ENCODE measurements around the gene EIF5A2.
A peak's percentile ranks its signal among the peaks of the same experiment; 100 is the strongest.

The EIF5A2 gene

DNA sequence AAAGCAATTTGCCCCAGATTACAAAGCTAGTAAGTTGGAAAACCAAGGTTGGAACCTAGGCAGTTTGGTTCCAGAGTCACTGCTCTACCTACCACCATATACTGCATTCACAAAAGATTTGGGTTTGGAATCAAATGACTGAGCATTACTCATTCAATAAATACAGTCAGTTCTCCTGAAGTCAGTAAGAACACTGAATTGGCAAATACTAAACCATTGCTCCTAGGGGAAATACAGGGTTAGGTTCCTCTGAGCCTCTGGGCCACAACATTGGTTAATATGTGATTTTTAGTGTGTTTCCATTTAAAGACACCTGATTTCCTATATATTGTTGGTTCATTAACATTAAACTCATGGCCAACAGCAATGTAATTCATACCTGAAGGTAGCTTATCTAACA, 2.1 kb upstream of the EIF5A2 start:
- H3K4me3 ChIP-seq (ENCODE audit: control insufficient read depth, low read depth, low read length): no peak overlapping the region
- TF ChIP-seq, protein P1, sequence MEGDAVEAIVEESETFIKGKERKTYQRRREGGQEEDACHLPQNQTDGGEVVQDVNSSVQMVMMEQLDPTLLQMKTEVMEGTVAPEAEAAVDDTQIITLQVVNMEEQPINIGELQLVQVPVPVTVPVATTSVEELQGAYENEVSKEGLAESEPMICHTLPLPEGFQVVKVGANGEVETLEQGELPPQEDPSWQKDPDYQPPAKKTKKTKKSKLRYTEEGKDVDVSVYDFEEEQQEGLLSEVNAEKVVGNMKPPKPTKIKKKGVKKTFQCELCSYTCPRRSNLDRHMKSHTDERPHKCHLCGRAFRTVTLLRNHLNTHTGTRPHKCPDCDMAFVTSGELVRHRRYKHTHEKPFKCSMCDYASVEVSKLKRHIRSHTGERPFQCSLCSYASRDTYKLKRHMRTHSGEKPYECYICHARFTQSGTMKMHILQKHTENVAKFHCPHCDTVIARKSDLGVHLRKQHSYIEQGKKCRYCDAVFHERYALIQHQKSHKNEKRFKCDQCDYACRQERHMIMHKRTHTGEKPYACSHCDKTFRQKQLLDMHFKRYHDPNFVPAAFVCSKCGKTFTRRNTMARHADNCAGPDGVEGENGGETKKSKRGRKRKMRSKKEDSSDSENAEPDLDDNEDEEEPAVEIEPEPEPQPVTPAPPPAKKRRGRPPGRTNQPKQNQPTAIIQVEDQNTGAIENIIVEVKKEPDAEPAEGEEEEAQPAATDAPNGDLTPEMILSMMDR (conservative IDR thresholded peaks at IDR 0.05; ENCODE audit: control insufficient read depth, insufficient read depth, low read depth, low read length): no peak
- DNase-seq (ENCODE audit: low read depth): peak; percentile 34

DNA sequence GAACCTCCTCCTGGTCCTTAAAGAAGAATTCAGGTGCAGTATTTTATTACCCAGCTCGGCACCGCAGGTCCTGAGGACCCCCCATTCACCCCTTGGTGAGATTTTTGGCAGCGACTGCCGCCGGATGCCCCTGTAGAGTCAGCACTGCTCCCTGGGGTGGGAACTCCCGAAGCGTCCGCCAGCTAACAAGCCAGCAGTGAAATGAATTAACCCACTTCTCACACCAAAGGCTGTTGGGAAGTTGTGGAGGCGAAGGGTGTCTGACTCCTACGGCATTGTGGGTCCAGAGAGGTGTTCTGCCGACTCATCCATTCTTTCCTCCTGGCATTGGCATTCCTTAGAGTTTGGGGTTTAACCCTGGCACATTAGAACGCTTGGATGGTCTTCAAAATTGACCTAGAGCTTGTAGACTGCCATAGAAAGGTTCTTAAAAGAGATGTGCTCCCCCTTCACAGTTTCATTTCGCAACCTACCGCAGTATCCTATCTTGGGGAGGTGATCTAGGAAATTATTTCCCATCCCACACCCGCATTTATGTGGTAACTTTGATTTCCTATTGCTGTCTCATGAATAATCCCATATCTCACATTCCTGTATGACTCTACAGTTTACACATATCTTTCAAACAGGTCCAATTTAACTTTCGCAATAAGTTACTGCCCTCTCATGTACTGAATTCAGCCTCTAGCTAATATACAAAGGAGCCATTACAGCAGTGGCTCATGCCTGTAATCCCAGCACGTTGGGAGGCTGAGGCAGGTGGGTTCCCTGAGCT, 879 bp upstream of the EIF5A2 start:
- TF ChIP-seq, protein P1 (conservative IDR thresholded peaks at IDR 0.05; ENCODE audit: control insufficient read depth, insufficient read depth, low read depth, low read length): no peak
- DNase-seq (ENCODE audit: low read depth): peak; percentile 93
- no peak overlapping the region for H3K4me3 ChIP-seq (ENCODE audit: control insufficient read depth, low read depth, low read length)

DNA sequence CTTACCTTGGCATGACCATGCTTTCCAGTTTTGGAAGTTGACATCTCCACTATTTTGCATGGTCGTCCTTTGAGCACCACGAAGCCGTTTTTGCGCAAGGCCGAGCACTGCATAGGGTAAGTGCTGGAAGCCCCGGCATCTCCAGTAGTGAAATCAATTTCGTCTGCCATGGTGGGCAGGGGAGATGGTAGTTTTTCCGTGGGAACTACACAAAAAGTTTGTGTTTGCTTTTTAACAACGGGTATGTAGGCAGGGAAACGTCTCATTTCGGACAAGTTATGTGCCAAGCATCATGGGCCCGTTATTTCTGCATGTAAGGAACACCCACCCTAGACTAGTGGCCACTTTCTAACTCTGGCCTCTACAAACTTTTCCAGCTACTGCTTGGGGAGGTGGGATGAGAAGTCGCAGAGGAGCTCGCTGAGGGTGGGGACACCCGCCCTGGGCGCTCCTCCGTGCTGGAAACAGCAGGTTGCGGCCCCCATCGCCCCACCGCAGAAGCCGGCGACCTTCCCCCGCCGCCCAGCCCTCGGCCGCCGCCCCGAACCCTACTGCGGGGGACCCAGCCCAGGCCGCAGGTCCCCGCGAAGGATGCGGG, 701 bp downstream of the EIF5A2 start:
- TF ChIP-seq, protein P1 (conservative IDR thresholded peaks at IDR 0.05; ENCODE audit: control insufficient read depth, insufficient read depth, low read depth, low read length): no peak
- peak overlapping the region; percentile 73 for H3K4me3 ChIP-seq (ENCODE audit: control insufficient read depth, low read depth, low read length)
- DNase-seq (ENCODE audit: low read depth): peak; percentile 8

DNA sequence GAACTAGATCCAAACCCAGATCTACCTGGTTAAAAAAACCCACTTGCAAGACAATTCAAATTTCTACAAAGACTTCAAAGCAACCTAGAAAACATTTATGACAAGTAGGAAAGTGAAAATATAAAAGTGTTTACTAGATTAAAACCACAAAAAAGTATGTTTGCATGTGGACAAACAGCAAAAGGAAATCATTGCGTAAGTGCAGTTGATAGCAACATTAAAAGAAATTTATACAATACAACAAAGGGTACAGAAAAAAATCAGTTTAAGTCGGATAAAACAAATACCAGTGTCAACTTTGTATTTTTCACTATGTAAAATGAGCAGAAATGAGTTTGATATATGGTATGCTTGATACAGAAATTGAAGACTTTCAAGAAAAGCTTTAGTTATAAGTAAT, 2.6 kb downstream of the EIF5A2 start:
- DNase-seq (ENCODE audit: low read depth): no peak
- TF ChIP-seq, protein P1 (conservative IDR thresholded peaks at IDR 0.05; ENCODE audit: control insufficient read depth, insufficient read depth, low read depth, low read length): no peak

DNA sequence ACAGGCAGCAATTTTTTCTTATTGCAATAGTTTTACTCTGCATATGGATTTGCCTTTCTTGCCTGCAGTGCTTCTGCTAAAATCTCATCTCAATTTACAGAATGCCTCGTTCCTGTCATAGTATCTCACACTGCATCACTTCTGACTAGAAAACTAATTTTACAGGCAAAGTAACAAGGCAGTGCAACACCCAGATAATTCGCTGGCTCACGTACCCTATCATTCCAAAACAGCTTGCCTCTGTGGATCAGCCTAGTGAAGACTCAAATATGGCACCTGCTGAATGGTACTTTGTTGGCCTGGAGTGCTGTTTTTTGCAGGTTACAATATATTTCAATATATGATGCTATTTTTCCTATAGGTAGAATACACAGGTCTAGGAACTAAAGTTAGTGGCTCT, 5.3 kb downstream of the EIF5A2 start:
- TF ChIP-seq, protein P1 (conservative IDR thresholded peaks at IDR 0.05; ENCODE audit: control insufficient read depth, insufficient read depth, low read depth, low read length): no peak

More for the DNA sequence above, 2.6 kb downstream of the EIF5A2 start:
- no peak overlapping the region for H3K4me3 ChIP-seq (ENCODE audit: control insufficient read depth, low read depth, low read length)

DNA sequence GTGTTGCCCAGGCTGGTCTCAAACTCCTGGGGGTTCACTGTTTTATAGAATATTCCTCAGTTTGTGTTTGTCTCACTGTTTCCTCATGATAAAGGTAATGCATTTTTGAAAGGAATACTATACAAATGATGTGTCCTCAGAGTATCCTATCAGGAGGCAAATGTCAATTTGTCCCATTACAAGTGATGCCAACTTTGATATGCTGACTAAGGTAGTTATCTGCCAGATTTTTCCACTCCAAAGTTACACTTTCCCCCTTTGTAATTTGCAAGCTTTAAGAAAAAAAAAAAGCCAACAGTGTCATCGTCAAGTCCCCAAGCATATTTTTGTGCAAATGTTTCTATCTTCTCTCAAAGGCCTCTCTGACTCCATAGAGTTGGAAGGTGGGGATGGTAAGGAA, 9.0 kb downstream of the EIF5A2 start:
- no peak overlapping the region for H3K4me3 ChIP-seq (ENCODE audit: control insufficient read depth, low read depth, low read length)
- TF ChIP-seq, protein P1 (conservative IDR thresholded peaks at IDR 0.05; ENCODE audit: control insufficient read depth, insufficient read depth, low read depth, low read length): no peak
- DNase-seq (ENCODE audit: low read depth): no peak

More for the DNA sequence above, 5.3 kb downstream of the EIF5A2 start:
- no peak for DNase-seq (ENCODE audit: low read depth)
- H3K4me3 ChIP-seq (ENCODE audit: control insufficient read depth, low read depth, low read length): no peak overlapping the region
